ENCODE data around the gene ULBP1. TPM values are rescaled to one million over a fixed set of nuclear protein-coding genes. Genes with fewer than 3 reads are reported as not detected.

The ULBP1 gene
- total RNA-seq, 2 donors from 2014 or later: 0.14 TPM; not detected in 1

DNA sequence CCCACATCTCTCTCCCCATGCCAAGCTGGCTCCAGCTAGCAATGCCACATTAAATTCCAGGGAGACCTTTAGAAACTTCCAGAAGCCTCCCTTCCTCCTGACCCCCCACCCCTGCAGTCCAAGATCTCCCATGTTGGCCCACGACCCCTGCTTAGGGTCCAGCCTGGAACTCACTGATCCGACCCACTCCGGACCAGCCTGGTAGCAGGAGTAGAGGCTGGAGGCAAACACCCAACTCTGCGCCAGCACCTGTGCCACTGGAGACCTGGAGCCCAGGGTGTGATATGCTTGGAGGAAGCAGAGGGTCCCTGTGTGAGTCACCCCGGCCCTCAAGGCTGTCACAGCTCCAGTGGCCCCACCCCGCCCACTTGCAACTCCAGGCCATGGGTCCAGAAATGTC lies 3.3 kb upstream of the ULBP1 start:
- H3K4me1 ChIP-seq (ENCODE audit: control insufficient read depth in 1 of 2, low read depth in 2 of 2): peaks cover 13 to 23% of the 10 kb centered on the region in 2 donors
- no peak overlapping the region for H3K4me3 ChIP-seq
- ATAC-seq (ENCODE audit: insufficient number of reproducible peaks, low FRiP score, low read depth): no peak
- H3K9me3 ChIP-seq: no peaks in the 10 kb centered on the region
- H3K36me3 ChIP-seq: no peaks in the 10 kb centered on the region
- H3K27me3 ChIP-seq (replicated peaks; ENCODE audit: insufficient read depth): peaks cover 42% of the 10 kb centered on the region
- no peak for DNase-seq (ENCODE audit: low spot score)
- no peak overlapping the region for H3K27ac ChIP-seq
- TF ChIP-seq, protein P1, sequence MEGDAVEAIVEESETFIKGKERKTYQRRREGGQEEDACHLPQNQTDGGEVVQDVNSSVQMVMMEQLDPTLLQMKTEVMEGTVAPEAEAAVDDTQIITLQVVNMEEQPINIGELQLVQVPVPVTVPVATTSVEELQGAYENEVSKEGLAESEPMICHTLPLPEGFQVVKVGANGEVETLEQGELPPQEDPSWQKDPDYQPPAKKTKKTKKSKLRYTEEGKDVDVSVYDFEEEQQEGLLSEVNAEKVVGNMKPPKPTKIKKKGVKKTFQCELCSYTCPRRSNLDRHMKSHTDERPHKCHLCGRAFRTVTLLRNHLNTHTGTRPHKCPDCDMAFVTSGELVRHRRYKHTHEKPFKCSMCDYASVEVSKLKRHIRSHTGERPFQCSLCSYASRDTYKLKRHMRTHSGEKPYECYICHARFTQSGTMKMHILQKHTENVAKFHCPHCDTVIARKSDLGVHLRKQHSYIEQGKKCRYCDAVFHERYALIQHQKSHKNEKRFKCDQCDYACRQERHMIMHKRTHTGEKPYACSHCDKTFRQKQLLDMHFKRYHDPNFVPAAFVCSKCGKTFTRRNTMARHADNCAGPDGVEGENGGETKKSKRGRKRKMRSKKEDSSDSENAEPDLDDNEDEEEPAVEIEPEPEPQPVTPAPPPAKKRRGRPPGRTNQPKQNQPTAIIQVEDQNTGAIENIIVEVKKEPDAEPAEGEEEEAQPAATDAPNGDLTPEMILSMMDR (IDR thresholded peaks at IDR 0.05): no peak

DNA sequence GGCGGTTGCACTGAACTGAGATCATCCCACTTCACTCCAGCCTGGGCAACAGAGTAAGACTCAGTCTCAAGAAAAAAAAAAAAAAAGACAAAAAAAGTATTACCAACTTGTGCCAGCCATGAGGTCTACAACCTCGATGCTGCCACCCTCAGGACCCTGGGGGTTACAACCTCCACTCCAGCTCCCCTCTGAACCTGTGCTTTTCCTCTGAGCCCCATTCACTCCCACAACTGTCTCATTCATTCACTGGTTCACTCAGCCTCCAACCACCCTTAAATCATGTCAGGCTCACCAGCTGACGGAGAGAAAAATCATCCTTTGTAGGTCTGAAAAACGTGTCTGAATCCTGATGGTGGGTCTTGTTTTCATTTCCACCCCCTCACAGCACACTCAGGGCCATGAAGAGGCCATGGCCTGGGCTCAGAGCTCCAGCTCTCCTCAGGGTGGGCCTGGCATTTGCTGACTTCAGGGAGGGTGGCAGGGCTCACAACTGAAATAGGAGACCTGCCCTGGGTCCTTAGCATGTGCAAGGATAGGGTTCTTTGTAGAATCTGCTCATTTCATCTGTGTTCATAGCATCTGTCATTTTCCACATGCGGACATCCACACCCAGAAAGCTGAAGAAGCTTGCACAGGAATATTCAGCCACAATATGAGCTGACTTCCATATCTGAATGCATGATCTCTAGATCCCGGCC lies 1.9 kb upstream of the ULBP1 start:
- no peak for ATAC-seq (ENCODE audit: insufficient number of reproducible peaks, low FRiP score, low read depth)
- Histone ChIP-seq H3K36me3 (no peaks in the 10 kb centered on the region), H3K4me3 (no peak overlapping the region), H3K27me3 (replicated peaks; ENCODE audit: insufficient read depth) (peaks cover 38% of the 10 kb centered on the region), H3K4me1 (ENCODE audit: control insufficient read depth in 1 of 2, low read depth in 2 of 2) (peaks cover 13 to 25% of the 10 kb centered on the region in 2 donors), H3K9me3 (no peaks in the 10 kb centered on the region), H3K27ac (no peak overlapping the region)
- DNase-seq (ENCODE audit: low spot score): no peak
- TF ChIP-seq, protein P1 (IDR thresholded peaks at IDR 0.05): no peak

DNA sequence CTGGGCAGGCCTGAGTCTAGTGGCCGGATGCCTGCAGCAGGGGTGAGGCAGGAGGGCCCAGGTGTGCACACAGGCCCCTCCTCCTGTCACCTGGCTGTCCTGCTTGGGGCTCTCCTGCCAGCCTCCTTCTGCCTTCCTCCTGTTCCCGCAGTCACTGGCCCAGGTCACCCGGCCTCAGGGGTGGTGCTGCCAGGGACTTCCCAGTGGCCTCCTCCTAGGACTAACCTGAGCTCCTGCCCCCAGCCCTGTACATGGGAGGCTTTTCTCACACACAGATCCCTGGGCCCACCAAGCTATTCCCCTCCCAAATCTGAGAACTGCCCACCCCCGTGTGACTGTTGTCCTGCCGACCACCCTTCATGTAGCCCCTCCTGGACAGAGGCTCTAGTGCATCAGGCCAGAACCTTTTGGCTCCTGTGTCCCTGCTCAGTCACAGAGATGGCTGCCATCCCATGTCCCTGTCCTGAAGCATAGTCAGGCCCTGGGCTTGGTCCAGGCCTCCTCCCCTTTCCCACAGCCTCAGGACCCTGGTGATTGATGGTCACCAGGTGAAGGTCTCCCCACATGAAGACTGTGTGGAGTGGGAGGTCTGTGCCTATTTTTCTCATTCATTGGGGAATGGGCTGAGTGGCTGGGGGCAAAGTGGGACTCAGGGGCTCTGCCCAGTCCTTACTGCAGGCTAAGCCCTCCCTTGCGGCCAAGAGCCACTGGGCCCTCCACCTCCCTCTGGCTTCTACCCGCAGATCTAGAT lies 1.1 kb upstream of the ULBP1 start:
- TF ChIP-seq, protein P1 (IDR thresholded peaks at IDR 0.05): no peak
- ATAC-seq (ENCODE audit: insufficient number of reproducible peaks, low FRiP score, low read depth) (no peak), DNase-seq (ENCODE audit: low spot score) (no peak)
- no peak overlapping the region for H3K27ac ChIP-seq
- H3K9me3 ChIP-seq: no peaks in the 10 kb centered on the region
- H3K4me1 ChIP-seq (ENCODE audit: control insufficient read depth in 1 of 2, low read depth in 2 of 2): peaks cover 13 to 25% of the 10 kb centered on the region in 2 donors
- peak overlapping the region; percentile 66 for H3K4me3 ChIP-seq
- no peaks in the 10 kb centered on the region for H3K36me3 ChIP-seq
- peaks cover 38% of the 10 kb centered on the region for H3K27me3 ChIP-seq (replicated peaks; ENCODE audit: insufficient read depth)

DNA sequence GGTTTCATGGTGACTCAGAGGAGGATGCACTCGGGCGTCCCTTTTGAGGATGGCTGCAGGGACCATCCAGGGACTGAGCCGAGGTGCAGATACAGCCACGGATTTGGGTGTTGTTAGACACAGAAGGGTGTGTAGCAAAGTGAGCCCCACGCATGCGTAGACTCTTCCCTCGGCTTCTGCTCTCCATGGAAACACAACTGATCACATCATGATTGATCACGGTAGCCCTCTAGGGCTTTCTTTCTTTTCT lies 606 bp upstream of the ULBP1 start:
- Histone ChIP-seq H3K9me3 (no peaks in the 10 kb centered on the region), H3K36me3 (no peaks in the 10 kb centered on the region), H3K4me1 (ENCODE audit: control insufficient read depth in 1 of 2, low read depth in 2 of 2) (peaks cover 13 to 25% of the 10 kb centered on the region in 2 donors), H3K27me3 (replicated peaks; ENCODE audit: insufficient read depth) (peaks cover 38% of the 10 kb centered on the region), H3K4me3 (peak overlapping the region; percentile 66), H3K27ac (no peak overlapping the region)
- no peak for DNase-seq (ENCODE audit: low spot score)
- no peak for ATAC-seq (ENCODE audit: insufficient number of reproducible peaks, low FRiP score, low read depth)
- TF ChIP-seq, protein P1 (IDR thresholded peaks at IDR 0.05): no peak

DNA sequence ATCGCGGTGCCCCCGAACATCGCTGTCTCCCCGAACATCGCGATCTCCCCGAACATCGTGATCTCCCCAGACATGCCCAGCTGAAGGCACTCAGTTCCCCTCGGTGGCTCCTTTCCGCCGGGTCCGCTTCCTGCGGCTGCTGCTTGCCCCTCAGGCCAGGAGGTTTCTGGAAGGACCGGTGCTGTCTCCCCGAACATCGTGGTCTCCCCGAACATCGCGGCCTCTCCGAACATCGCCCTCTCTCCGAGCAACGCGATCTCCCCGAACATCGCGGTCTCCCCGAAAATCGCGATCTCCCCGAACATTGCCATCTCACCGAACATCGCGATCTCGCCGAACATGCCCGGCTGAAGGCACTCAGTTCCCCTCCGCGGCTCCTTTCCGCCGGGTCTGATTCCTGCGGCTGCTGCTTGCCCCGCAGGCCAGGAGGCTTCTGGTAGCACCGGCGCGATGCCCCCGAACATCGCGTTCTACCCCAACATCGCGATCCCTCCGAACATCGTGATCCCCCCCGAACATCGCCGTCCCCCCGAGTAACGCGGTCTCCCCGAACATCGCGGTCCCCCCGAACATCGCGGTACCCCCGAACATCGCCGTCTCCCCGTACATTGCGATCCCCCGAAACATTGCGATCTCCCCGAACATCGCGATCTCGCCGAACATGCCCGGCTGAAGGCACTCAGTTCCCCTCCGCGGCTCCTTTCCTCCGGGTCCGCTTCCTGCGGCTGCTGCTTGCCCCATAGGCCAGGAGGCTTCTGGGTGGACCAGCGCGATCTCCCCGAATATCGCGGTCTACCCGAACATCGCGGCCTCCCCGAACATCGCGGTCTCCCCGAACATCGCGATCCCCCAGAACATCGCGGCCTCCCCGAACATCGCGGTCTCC lies 808 bp downstream of the ULBP1 start:
- H3K9me3 ChIP-seq: no peaks in the 10 kb centered on the region
- no peak for ATAC-seq (ENCODE audit: insufficient number of reproducible peaks, low FRiP score, low read depth)
- H3K4me3 ChIP-seq: peak overlapping the region; percentile 66
- TF ChIP-seq, protein P1 (IDR thresholded peaks at IDR 0.05): no peak
- H3K27me3 ChIP-seq (replicated peaks; ENCODE audit: insufficient read depth): peaks cover 38% of the 10 kb centered on the region
- no peak for DNase-seq (ENCODE audit: low spot score)
- peaks cover 13 to 25% of the 10 kb centered on the region in 2 donors for H3K4me1 ChIP-seq (ENCODE audit: control insufficient read depth in 1 of 2, low read depth in 2 of 2)
- no peak overlapping the region for H3K27ac ChIP-seq
- H3K36me3 ChIP-seq: no peaks in the 10 kb centered on the region

All from thoracic aorta (tissue), 2 donors.